ENCODE data around the gene COTL1. TPM values are rescaled to one million over a fixed set of nuclear protein-coding genes. Genes with fewer than 3 reads are reported as not detected.

The COTL1 gene
- total RNA-seq, 1 donor from 2014 or later: 87.2 TPM

DNA sequence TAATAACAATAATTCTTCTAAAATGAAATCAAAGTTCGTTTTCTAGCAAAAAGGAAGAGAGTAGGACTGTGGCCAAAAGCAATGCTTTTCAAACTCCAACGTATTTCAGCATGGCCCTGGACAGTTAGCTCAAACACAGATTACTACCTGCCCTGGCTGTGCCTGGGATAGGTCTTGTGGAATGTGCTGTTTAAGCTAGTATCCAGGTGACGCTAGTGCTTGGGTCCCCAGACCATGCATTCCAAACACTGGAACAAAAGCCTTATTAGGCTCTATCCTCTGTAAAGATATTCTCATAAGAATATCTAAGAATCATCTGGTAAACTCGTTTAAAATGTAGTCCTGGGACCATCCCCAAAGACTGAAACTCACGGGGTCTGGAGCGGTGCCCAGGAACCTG is 60.8 kb downstream of the COTL1 start:
- no peak for DNase-seq (ENCODE audit: low spot score in 2 of 2)
- FAIRE-seq: no peak

GRCh38 chr16:84555418-84556196 is 62.3 kb downstream of the COTL1 start:
- FAIRE-seq (no peak), DNase-seq (ENCODE audit: low spot score in 2 of 2) (peak in 1 of 2 donors; percentile 60)

DNA sequence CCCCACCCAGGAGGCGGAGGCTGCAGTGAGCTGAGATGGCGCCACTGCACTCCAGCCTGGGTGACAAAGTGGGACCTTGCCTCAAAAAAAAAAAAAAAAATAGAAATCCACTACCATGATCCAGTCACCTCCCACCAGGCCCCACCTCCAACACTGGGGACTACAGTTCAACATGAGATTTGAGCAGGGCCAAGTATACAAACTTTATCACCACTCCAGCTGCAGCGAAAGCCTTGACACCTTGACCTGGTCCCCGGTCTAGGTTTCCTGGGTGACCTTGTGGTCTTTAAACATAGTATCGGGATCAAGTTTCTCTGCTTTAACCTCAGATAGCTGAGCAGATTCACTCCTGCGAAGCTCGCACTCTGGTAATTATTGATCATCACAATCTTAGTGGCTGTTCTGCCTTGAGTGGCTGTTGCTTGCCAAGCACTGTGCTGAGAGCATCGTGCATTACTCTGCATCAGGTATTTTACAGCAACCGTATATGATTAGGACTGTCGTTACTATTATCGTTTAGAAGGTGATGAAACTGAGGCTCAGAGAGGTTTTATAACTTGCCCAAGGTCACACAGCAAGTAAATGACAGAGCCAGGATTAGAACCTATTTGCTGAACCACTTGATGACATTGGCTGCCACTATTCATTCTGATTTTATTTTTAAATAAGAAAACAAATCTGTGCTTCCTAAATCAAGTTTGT is 63.1 kb downstream of the COTL1 start:
- FAIRE-seq: no peak

DNA sequence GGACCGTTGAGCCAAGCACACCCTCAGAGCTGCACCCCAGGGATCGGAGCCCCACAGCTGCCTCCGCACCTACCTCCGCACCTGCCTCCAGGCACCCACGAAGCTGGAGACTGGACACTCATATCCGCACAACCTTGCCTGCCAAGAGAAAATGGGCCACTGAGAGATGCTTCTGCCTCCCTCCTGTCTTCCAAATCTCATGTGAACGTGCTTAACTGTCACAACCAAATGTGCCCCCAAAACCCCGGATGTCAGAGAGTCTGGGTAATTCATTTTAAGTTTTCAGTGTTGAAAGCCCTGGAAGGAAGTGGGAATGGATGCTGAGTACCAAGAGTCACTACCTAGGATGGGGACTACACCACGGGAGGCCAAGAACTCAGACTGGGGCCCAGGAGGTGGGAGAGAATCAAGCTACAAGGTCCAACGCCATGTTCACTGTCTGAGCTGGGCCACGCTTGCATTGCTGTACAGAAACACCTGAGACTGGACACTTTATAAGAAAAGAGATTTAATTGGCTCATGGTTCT is 63.9 kb downstream of the COTL1 start:
- DNase-seq (ENCODE audit: low spot score in 2 of 2): no peak
- no peak for FAIRE-seq

More for the DNA sequence above, 63.1 kb downstream of the COTL1 start:
- no peak for DNase-seq (ENCODE audit: low spot score in 2 of 2)

DNA sequence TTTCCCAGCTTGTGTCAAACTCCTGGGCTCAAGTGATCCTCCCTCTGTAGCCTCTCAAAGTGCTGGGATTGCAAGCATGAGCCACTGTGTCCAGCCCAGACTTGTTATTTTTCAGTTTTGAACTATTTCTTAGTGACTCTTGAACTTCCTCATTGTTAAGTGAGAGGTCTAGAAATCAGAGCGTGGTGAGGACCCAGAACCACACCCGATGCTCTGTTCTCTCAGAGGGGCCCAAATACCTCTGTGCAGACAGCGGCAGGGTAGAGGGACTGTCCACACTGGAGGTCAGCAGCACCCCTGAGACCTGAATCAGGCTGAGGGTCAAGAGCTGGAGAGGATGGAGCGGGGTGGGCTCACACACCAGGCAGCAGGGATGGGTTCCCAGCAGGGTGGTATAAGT is 65.7 kb downstream of the COTL1 start:
- FAIRE-seq (no peak), DNase-seq (ENCODE audit: low spot score in 2 of 2) (no peak)

- FAIRE-seq (no peak), DNase-seq (ENCODE audit: low spot score in 2 of 2) (no peak)
Measured at GRCh38 chr16:84550096-84550495, 67.8 kb downstream of the COTL1 start.

DNA sequence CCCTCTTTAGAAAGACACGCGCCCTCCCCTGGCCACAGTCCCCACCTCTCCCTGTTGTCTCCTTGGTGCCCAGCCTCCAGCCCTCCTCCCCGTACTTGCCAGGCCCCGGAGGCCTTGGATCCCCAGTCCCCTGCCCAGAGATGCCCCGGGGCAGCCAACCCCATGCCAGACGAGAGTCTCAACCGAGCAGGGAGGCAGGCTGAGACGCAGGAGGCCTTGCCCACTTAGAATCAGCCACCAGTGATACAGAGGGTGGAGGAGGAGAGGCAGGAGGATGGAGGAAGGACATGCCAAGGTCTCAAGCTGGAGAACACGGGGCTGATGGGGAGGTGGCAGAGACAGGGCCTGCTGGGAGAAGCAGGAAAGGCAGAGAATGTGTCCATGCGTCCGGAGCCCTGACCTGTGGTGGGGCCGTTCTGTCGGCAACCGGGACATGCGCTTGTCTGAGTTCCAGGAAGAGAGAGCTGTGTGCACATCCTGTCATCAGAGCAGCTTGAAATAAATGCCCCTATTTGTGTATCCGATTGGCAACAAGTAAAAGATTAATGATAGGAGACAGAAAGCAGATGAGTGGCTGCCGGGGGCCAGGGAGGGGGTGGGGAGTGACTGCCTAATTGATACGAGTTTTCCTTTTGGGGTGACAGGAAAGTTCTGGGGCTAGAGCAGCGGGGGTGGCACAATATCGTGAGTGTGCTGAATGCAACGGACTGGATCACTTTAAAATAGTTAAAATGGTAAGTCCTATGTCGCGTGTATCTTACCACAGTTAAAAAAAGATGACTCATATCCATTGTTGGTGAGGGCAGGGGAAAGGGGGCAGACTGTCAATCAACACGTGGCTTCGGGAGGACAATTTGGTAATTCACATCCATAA is 68.7 kb downstream of the COTL1 start:
- FAIRE-seq (no peak), DNase-seq (ENCODE audit: low spot score in 2 of 2) (no peak)

GRCh38 chr16:84548508-84548907 is 69.4 kb downstream of the COTL1 start:
- FAIRE-seq (no peak), DNase-seq (ENCODE audit: low spot score in 2 of 2) (no peak)

- no peak for DNase-seq (ENCODE audit: low spot score in 2 of 2)
- FAIRE-seq: no peak
Measured at GRCh38 chr16:84547546-84548061, 70.3 kb downstream of the COTL1 start.

- FAIRE-seq: no peak
- no peak for DNase-seq (ENCODE audit: low spot score in 2 of 2)
Measured at GRCh38 chr16:84546669-84547545, 71.0 kb downstream of the COTL1 start.

DNA sequence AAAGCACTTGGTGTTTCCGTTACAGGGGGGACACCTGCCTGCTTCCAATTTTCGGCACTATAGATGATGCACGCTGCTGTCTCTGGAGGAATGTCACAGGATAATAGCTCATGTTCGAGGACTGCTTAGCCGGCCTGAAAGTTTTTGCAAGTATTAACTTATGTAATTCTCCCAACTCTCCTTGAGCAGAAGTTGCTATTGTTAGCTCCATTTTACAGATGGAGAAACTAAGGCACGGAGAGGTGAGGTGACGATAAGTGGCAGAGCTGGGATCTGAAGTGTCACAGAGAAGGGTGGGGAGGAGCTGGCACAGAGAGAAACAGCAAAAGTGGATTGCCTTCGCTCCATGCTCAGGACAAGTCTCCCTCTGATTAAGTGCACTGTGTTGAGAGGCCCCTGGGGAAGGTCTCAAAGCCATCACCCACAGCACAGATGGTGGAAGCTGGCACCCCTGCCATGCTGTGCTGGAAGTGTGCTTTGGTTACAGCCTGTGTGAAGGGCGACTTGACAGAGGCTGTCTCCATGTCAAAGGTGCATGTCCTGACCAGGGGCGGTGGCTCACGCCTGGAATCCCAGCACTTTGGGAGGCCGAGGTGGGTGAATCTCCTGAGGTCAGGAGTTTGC is 72.7 kb downstream of the COTL1 start:
- FAIRE-seq (no peak), DNase-seq (ENCODE audit: low spot score in 2 of 2) (no peak)

GRCh38 chr16:84544031-84544773 is 73.7 kb downstream of the COTL1 start:
- DNase-seq (ENCODE audit: low spot score in 2 of 2): peak in 1 of 2 donors; percentile 38

GRCh38 chr16:84543253-84543652 is 74.6 kb downstream of the COTL1 start:
- FAIRE-seq (no peak), DNase-seq (ENCODE audit: low spot score in 2 of 2) (no peak)

More at GRCh38 chr16:84544031-84544773, 73.7 kb downstream of the COTL1 start:
- FAIRE-seq: no peak

GRCh38 chr16:84541999-84542817 is 75.7 kb downstream of the COTL1 start:
- DNase-seq (ENCODE audit: low spot score in 2 of 2) (no peak), FAIRE-seq (no peak)

- no peak for DNase-seq (ENCODE audit: low spot score in 2 of 2)
- no peak for FAIRE-seq
Measured at GRCh38 chr16:84540194-84540593, 77.7 kb downstream of the COTL1 start.

GRCh38 chr16:84538222-84538840 is 79.5 kb downstream of the COTL1 start:
- DNase-seq (ENCODE audit: low spot score in 2 of 2) (no peak), FAIRE-seq (no peak)

Measured in frontal cortex (tissue), 4 donors.